Measurements from ENCODE around the gene BRDT. TPM values are rescaled to one million over a fixed set of nuclear protein-coding genes. Genes with fewer than 3 reads are reported as not detected.

BRDT gene
- total RNA-seq, 3 donors from 2014 or later = not detected

DNA sequence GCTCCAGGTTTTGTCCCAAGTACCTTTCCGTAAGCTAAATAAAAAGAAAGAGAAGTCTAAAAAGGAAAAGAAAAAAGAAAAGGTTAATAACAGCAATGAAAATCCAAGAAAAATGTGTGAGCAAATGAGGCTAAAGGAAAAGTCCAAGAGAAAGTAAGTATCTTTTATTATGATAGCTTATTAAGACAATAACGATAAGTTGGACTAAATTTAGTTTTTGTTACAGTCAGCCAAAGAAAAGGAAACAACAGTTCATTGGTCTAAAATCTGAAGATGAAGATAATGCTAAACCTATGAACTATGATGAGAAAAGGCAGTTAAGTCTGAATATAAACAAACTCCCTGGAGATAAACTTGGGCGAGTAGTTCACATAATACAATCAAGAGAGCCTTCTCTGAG is 31.5 kb downstream of the BRDT start:
- TF ChIP-seq, protein P1, sequence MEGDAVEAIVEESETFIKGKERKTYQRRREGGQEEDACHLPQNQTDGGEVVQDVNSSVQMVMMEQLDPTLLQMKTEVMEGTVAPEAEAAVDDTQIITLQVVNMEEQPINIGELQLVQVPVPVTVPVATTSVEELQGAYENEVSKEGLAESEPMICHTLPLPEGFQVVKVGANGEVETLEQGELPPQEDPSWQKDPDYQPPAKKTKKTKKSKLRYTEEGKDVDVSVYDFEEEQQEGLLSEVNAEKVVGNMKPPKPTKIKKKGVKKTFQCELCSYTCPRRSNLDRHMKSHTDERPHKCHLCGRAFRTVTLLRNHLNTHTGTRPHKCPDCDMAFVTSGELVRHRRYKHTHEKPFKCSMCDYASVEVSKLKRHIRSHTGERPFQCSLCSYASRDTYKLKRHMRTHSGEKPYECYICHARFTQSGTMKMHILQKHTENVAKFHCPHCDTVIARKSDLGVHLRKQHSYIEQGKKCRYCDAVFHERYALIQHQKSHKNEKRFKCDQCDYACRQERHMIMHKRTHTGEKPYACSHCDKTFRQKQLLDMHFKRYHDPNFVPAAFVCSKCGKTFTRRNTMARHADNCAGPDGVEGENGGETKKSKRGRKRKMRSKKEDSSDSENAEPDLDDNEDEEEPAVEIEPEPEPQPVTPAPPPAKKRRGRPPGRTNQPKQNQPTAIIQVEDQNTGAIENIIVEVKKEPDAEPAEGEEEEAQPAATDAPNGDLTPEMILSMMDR (IDR thresholded peaks at IDR 0.05) = no peak
- intact Hi-C loops (cut with DNase I, micrococcal nuclease) = no loop called here
- ATAC-seq = no peak

DNA sequence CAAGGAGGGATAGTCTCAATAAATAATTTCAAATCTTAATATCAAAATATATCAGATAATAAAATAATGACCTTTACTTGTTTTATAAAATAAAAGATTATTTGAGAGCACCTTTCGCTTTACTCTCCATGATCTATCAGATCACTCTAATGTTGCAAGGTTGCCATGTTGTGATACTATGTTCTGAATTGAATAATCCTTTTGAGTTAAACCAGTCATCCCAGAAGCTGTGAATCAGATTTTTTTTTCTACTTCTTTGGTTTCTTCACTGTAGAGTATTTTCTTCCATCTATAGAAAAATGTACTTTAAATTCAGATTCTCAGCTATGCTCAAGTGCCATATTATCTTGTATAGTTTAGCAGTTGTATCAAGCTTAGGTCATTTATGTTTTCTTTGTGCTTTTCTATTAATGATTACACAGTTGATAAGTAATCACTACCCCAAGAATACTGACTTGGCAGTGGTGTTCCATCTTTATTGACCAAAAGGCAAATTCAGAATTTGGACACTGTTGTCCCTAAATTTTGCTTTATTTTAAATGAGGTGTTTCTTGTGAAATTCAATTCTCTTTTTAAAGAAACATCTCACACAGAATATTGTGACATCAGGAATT is 32.9 kb downstream of the BRDT start:
- no peak for DNase-seq
- Histone ChIP-seq H3K4me3 (no peak overlapping the region), H3K9me3 (no peaks in the 10 kb centered on the region), H3K36me3 (ENCODE audit: low read depth) (no peaks in the 10 kb centered on the region), H3K4me1 (ENCODE audit: low read depth) (no peaks in the 10 kb centered on the region)
- TF ChIP-seq, protein P1 (IDR thresholded peaks at IDR 0.05) = no peak
- intact Hi-C loops (cut with DNase I, micrococcal nuclease) = no loop called here
- no peak for ATAC-seq

More for the DNA sequence above, 31.5 kb downstream of the BRDT start:
- no peaks in the 10 kb centered on the region for H3K4me1 ChIP-seq (ENCODE audit: low read depth)
- no peak overlapping the region for H3K4me3 ChIP-seq
- H3K36me3 ChIP-seq (ENCODE audit: low read depth) = no peaks in the 10 kb centered on the region
- no peak for DNase-seq
- H3K9me3 ChIP-seq = no peaks in the 10 kb centered on the region

DNA sequence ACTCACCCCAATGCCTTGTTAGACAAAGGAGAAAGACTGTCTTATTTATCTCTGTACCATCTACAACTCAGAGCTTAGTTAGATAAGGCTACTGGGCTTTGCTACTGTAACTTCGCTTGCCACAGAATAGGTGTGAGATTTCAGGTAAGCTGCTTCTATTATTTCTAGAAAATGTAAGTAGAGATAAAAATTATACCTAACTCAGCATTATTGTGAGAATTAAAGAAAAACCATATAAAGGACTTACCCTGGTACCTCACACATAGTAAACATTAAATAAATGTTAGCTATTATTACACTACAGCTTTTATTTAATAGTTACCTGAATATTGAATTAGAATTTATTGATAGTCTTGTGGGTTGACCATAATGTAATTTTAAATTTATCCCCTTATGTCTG is 44.1 kb downstream of the BRDT start:
- ATAC-seq (no peak), DNase-seq (no peak)
- H3K9me3 ChIP-seq = no peaks in the 10 kb centered on the region
- intact Hi-C loops (cut with DNase I, micrococcal nuclease) = no loop called here
- no peaks in the 10 kb centered on the region for H3K36me3 ChIP-seq (ENCODE audit: low read depth)
- TF ChIP-seq, protein P1 (IDR thresholded peaks at IDR 0.05) = no peak
- no peak overlapping the region for H3K4me3 ChIP-seq
- H3K4me1 ChIP-seq (ENCODE audit: low read depth) = no peaks in the 10 kb centered on the region

DNA sequence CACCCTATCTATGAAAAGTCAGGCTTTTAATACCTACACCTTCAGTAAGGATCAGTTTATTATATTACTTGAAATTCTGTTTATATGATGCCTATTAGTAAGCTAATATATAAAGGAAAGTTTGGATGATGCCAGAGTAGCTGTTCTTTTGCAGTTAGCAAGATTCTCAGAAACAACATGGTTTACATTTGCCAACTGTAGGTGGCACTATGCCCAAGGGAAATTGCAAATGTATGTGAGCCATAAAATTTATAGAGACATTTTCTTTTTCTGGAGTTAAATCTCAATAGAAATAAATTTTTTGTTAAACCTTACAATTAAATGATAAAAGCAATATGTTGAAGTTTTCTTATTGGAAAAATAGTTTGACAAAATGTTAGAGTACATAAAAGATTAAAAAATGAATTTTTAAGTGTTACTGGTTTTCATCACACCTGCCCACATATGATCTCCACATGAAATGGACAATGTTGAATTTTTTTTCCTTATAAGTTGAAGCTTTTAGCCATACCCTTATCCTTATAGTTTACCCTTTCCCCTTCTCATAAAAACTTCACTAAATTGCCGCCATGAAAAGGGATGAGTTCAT is 48.5 kb downstream of the BRDT start:
- TF ChIP-seq, protein P1 (IDR thresholded peaks at IDR 0.05) = no peak
- ATAC-seq (no peak), DNase-seq (peak in 1 of 3 donors; percentile 58)
- intact Hi-C loops (cut with DNase I, micrococcal nuclease) = no loop called here
- Histone ChIP-seq H3K36me3 (ENCODE audit: low read depth) (no peaks in the 10 kb centered on the region), H3K4me3 (no peak overlapping the region), H3K4me1 (ENCODE audit: low read depth) (no peaks in the 10 kb centered on the region), H3K9me3 (no peaks in the 10 kb centered on the region)

DNA sequence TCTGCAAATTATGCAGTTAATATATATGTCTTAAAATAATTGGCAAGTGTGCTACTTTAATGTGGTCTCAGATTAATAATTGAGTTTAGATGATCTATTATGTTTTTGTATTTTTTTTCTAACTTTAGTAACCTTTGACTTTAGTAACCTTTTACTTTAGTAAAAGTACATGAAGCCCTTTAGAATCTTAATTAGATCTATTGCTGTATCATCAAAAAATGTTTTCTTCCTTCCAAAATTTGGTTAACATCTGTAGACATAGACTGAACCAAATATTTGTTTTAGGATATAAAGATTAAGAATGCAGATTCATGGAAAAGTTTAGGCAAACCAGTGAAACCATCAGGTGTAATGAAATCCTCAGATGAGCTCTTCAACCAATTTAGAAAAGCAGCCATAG is 54.9 kb downstream of the BRDT start:
- Histone ChIP-seq H3K36me3 (ENCODE audit: low read depth) (no peaks in the 10 kb centered on the region), H3K4me1 (ENCODE audit: low read depth) (no peaks in the 10 kb centered on the region), H3K4me3 (no peak overlapping the region), H3K9me3 (no peaks in the 10 kb centered on the region)
- intact Hi-C loops (cut with DNase I, micrococcal nuclease) = no loop called here
- TF ChIP-seq, protein P1 (IDR thresholded peaks at IDR 0.05) = no peak
- no peak for ATAC-seq
- no peak for DNase-seq

Measured in mucosa of descending colon (tissue), 3 donors.